Endometrium (tissue), 2 donors: ENCODE data around the gene CNTNAP5.

ENCODE experiments used
- FAIRE-seq: peaks from 2 replicates; lab custom pipeline; 2012; peaks lifted over from hg19 to GRCh38; lab: Jason Lieb, UNC
- donor health status: control.
- donor health status: control.

The CNTNAP5 gene

GRCh38 chr2:124625561-124625960, 600.5 kb downstream of the CNTNAP5 start:
- FAIRE-seq: no peak

- no peak for FAIRE-seq
Observed at GRCh38 chr2:124626993-124627392, 601.9 kb downstream of the CNTNAP5 start.

- FAIRE-seq: no peak
Observed at GRCh38 chr2:124633812-124634211, 608.7 kb downstream of the CNTNAP5 start.

GRCh38 chr2:124639524-124639923, 614.4 kb downstream of the CNTNAP5 start:
- no peak for FAIRE-seq

GRCh38 chr2:124640221-124640750, 615.2 kb downstream of the CNTNAP5 start:
- no peak for FAIRE-seq

GRCh38 chr2:124646166-124646815, 621.2 kb downstream of the CNTNAP5 start:
- FAIRE-seq: no peak

- no peak for FAIRE-seq
Observed at GRCh38 chr2:124647245-124647644, 622.2 kb downstream of the CNTNAP5 start.

GRCh38 chr2:124647663-124648062, 622.6 kb downstream of the CNTNAP5 start:
- no peak for FAIRE-seq

- FAIRE-seq: no peak
Observed at GRCh38 chr2:124649001-124649400, 623.9 kb downstream of the CNTNAP5 start.

- no peak for FAIRE-seq
Observed at GRCh38 chr2:124652099-124652498, 627.0 kb downstream of the CNTNAP5 start.

GRCh38 chr2:124658373-124658772, 633.3 kb downstream of the CNTNAP5 start:
- FAIRE-seq: no peak

- no peak for FAIRE-seq
Observed at GRCh38 chr2:124661558-124661957, 636.5 kb downstream of the CNTNAP5 start.

- no peak for FAIRE-seq
Observed at GRCh38 chr2:124662946-124663644, 638.0 kb downstream of the CNTNAP5 start.

- no peak for FAIRE-seq
Observed at GRCh38 chr2:124663645-124663997, 638.5 kb downstream of the CNTNAP5 start.

GRCh38 chr2:124664363-124664762, 639.3 kb downstream of the CNTNAP5 start:
- no peak for FAIRE-seq

GRCh38 chr2:124666976-124667375, 641.9 kb downstream of the CNTNAP5 start:
- no peak for FAIRE-seq

GRCh38 chr2:124668161-124668560, 643.1 kb downstream of the CNTNAP5 start:
- no peak for FAIRE-seq

GRCh38 chr2:124670187-124670586, 645.1 kb downstream of the CNTNAP5 start:
- no peak for FAIRE-seq

GRCh38 chr2:124678043-124678442, 653.0 kb downstream of the CNTNAP5 start:
- FAIRE-seq: no peak

GRCh38 chr2:124683536-124684428, 658.7 kb downstream of the CNTNAP5 start:
- no peak for FAIRE-seq

- no peak for FAIRE-seq
Observed at GRCh38 chr2:124689348-124689747, 664.3 kb downstream of the CNTNAP5 start.

GRCh38 chr2:124692216-124692615, 667.1 kb downstream of the CNTNAP5 start:
- no peak for FAIRE-seq

- FAIRE-seq: no peak
Observed at GRCh38 chr2:124692707-124693106, 667.6 kb downstream of the CNTNAP5 start.
